HL-60 (cell line): ENCODE measurements around the gene PIEZO1.

Experiments used
- DNase-seq, 2 experiments: peaks; one replicate each; pipeline ENCODE4 v3.0.0-alpha.2; 2010 to 2020; ENCODE audit warnings: low read depth in 1 of 2, low spot score in 1 of 2
- H3K27ac ChIP-seq: fragments of 250-450 bp; sonication (Bioruptor Pico); replicated peaks from 2 replicates; pipeline ENCODE4 v1.5.1; 2020; ENCODE audit warnings: mild to moderate bottlenecking, moderate library complexity
- H3K27me3 ChIP-seq: fragments of 250-450 bp; sonication (Bioruptor Pico); 2 replicates; pipeline ENCODE4 v1.5.1; 2021; ENCODE audit warnings: mild to moderate bottlenecking, moderate library complexity; ENCODE audit not compliant: insufficient read depth, poor library complexity, severe bottlenecking
- H3K4me3 ChIP-seq: replicated peaks from 2 replicates; pipeline ENCODE4 v1.5.1; 2011; ENCODE audit warnings: mild to moderate bottlenecking, control low read depth, low read length; ENCODE audit not compliant: insufficient read depth
- CTCF ChIP-seq: IDR thresholded peaks from one replicate; pipeline ENCODE4 v1.5.1; 2011; ENCODE audit warnings: low read length, control low read depth, inconsistent platforms; ENCODE audit not compliant: insufficient read depth
- GABPA ChIP-seq: IDR thresholded peaks from 2 replicates; pipeline ENCODE4 v1.6.1; 2012; ENCODE audit warnings: low read depth
- POLR2AphosphoS5 ChIP-seq: IDR thresholded peaks from 2 replicates; pipeline ENCODE4 v1.6.1; 2012; ENCODE audit warnings: low read depth
- REST ChIP-seq: IDR thresholded peaks from 2 replicates; pipeline ENCODE4 v1.6.1; 2012; ENCODE audit warnings: low read depth; ENCODE audit not compliant: insufficient replicate concordance
- SPI1 ChIP-seq: IDR thresholded peaks from 2 replicates; pipeline ENCODE4 v1.6.1; 2012; ENCODE audit warnings: low read depth, mild to moderate bottlenecking, borderline replicate concordance

The PIEZO1 gene

GRCh38 chr16:88821168-88821850 lies 36.3 kb upstream of the PIEZO1 start:
- H3K27ac ChIP-seq: no peak overlapping the region
- DNase-seq: no peak
- TF ChIP-seq GABPA (no peak), REST (no peak), POLR2AphosphoS5 (no peak), SPI1 (no peak)
- H3K27me3 ChIP-seq: no peaks in the 10 kb centered on the region
- H3K4me3 ChIP-seq: no peak overlapping the region

GRCh38 chr16:88820385-88821025 lies 35.5 kb upstream of the PIEZO1 start:
- TF ChIP-seq REST: no peak
- no peak for TF ChIP-seq SPI1
- no peak for TF ChIP-seq GABPA
- no peak for TF ChIP-seq CTCF
- no peak for TF ChIP-seq POLR2AphosphoS5
- Histone ChIP-seq H3K4me3 (no peak overlapping the region), H3K27me3 (no peaks in the 10 kb centered on the region), H3K27ac (no peak overlapping the region)
- no peak for DNase-seq

GRCh38 chr16:88819126-88819525 lies 34.1 kb upstream of the PIEZO1 start:
- TF ChIP-seq GABPA (no peak), CTCF (no peak), POLR2AphosphoS5 (no peak), SPI1 (no peak), REST (no peak)
- no peak overlapping the region for H3K4me3 ChIP-seq
- H3K27ac ChIP-seq: no peak overlapping the region
- H3K27me3 ChIP-seq: no peaks in the 10 kb centered on the region
- DNase-seq: no peak
